ENCODE measurements around the gene RPUSD1.

Gene RPUSD1

DNA sequence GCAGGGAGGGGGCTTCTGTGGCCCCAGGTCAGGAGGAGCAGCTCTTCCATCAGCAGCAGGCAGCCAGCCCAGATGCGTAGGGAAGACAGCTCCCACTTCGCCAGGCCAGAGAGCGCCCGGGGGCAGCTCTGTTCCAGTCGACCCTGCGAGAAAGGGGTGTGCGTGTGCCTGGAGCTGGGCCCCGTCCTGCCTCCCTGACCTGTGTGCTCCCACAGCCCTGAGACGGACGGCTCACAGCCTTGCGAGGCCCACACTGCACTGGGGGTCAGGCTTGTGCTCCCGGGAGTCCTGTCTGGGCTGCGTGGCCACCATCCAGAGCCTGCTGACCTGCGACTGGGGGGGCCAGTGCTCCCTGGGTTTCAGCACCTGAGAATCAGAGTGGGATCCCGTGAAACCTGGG is 28.1 kb downstream of the RPUSD1 start:
- TF ChIP-seq, protein P1, sequence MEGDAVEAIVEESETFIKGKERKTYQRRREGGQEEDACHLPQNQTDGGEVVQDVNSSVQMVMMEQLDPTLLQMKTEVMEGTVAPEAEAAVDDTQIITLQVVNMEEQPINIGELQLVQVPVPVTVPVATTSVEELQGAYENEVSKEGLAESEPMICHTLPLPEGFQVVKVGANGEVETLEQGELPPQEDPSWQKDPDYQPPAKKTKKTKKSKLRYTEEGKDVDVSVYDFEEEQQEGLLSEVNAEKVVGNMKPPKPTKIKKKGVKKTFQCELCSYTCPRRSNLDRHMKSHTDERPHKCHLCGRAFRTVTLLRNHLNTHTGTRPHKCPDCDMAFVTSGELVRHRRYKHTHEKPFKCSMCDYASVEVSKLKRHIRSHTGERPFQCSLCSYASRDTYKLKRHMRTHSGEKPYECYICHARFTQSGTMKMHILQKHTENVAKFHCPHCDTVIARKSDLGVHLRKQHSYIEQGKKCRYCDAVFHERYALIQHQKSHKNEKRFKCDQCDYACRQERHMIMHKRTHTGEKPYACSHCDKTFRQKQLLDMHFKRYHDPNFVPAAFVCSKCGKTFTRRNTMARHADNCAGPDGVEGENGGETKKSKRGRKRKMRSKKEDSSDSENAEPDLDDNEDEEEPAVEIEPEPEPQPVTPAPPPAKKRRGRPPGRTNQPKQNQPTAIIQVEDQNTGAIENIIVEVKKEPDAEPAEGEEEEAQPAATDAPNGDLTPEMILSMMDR (IDR thresholded peaks at IDR 0.05; ENCODE audit: insufficient read depth, low read length, poor library complexity, severe bottlenecking), result no peak
- no peak for TF ChIP-seq EZH2phosphoT487 (conservative IDR thresholded peaks at IDR 0.05; ENCODE audit: low read length)
- H3K79me2 ChIP-seq (ENCODE audit: insufficient read depth, low read length), result no peaks in the 10 kb centered on the region
- H4K20me1 ChIP-seq (ENCODE audit: low read depth, low read length), result no peaks in the 10 kb centered on the region
- no peak overlapping the region for H3K9ac ChIP-seq (ENCODE audit: low read length)
- H3K9me3 ChIP-seq (ENCODE audit: insufficient read depth, low read length), result no peaks in the 10 kb centered on the region
- H3K9me2 ChIP-seq (replicated peaks; ENCODE audit: insufficient read depth, low read length), result no peaks in the 10 kb centered on the region
- H3K4me2 ChIP-seq (ENCODE audit: low read depth, low read length, poor library complexity, severe bottlenecking), result no peak overlapping the region
- H3K27me3 ChIP-seq (ENCODE audit: low read length), result no peaks in the 10 kb centered on the region
- H3K27ac ChIP-seq (ENCODE audit: low read depth, low read length), result no peak overlapping the region
- H3F3A ChIP-seq (ENCODE audit: insufficient read depth), result no peaks in the 10 kb centered on the region
- H3K4me3 ChIP-seq (ENCODE audit: insufficient read depth, low read length, poor library complexity, severe bottlenecking), result no peak overlapping the region
- no peaks in the 10 kb centered on the region for H3K36me3 ChIP-seq (ENCODE audit: low read length)
- no peak overlapping the region for H2AFZ ChIP-seq (ENCODE audit: low read depth, low read length, severe bottlenecking)

DNA sequence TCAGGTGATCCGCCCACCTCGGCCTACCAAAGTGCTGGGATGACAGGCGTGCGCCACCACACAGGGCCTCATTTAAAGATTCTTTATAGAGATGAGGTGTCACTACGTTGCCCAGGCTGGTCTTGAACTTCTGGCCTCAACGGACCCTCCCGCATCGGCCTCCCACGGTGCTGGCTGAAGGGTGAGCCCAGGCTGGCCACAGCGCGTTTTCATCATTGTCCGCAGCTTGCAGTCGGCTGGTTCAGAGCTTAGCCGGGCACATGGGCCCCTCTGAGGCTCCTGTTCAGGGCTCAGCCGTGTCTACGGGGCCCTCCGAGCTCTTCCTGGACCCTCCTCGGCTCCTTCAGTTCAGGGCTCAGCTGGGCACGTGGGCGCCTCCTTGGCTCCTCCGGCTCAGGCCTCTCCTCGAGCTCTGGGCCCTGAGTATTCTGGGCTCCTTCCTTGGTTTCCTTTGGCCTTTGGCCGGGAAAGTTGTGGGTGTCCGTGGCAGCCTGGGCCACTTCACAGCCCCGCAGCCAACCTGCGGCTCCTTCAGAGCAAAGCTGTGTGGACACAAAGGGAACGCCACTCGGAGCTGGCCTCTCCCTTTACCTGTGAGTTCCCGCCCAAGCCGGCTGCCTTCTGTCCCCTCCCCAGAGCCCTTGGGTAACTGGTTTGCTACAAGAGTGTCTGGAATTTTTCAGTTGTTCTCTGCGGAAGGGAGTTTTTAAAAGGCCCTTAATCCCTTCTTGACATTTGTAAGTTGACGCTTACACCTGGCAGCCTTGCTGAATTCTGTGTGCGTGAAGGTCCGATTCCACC is 28.9 kb downstream of the RPUSD1 start:
- no peak overlapping the region for H3K4me3 ChIP-seq (ENCODE audit: insufficient read depth, low read length, poor library complexity, severe bottlenecking)
- no peak overlapping the region for H2AFZ ChIP-seq (ENCODE audit: low read depth, low read length, severe bottlenecking)
- TF ChIP-seq EZH2phosphoT487 (conservative IDR thresholded peaks at IDR 0.05; ENCODE audit: low read length), result no peak
- TF ChIP-seq, protein P1 (IDR thresholded peaks at IDR 0.05; ENCODE audit: insufficient read depth, low read length, poor library complexity, severe bottlenecking), result no peak
- H3K79me2 ChIP-seq (ENCODE audit: insufficient read depth, low read length), result no peaks in the 10 kb centered on the region
- H3K9ac ChIP-seq (ENCODE audit: low read length), result no peak overlapping the region
- H3K9me3 ChIP-seq (ENCODE audit: insufficient read depth, low read length), result no peaks in the 10 kb centered on the region
- no peaks in the 10 kb centered on the region for H3K9me2 ChIP-seq (replicated peaks; ENCODE audit: insufficient read depth, low read length)
- no peaks in the 10 kb centered on the region for H3K27me3 ChIP-seq (ENCODE audit: low read length)
- H3F3A ChIP-seq (ENCODE audit: insufficient read depth), result no peaks in the 10 kb centered on the region
- H3K27ac ChIP-seq (ENCODE audit: low read depth, low read length), result no peak overlapping the region
- no peak overlapping the region for H3K4me2 ChIP-seq (ENCODE audit: low read depth, low read length, poor library complexity, severe bottlenecking)
- no peaks in the 10 kb centered on the region for H3K36me3 ChIP-seq (ENCODE audit: low read length)
- no peaks in the 10 kb centered on the region for H4K20me1 ChIP-seq (ENCODE audit: low read depth, low read length)

DNA sequence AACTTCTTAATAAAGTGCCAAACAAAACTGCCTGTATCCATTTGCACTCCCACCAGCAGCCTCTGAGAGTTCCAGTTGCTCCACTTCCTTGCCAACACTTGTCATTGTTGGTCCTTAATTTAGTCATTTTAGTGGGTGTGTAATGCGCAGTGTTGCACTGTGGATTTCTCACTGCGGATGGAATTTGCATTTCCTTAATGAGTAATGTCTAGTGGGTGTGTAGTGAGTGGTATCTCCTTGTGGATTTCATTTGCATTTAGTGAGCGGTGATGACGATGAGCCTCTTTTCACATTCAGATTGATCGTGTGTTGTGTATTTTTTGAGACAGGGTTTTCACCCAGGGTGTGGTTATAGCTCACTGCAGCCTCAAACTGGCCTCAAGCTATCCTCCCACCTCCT is 31.8 kb downstream of the RPUSD1 start:
- H3K36me3 ChIP-seq (ENCODE audit: low read length), result no peaks in the 10 kb centered on the region
- H3F3A ChIP-seq (ENCODE audit: insufficient read depth), result no peaks in the 10 kb centered on the region
- H3K9me3 ChIP-seq (ENCODE audit: insufficient read depth, low read length), result no peaks in the 10 kb centered on the region
- no peak overlapping the region for H2AFZ ChIP-seq (ENCODE audit: low read depth, low read length, severe bottlenecking)
- H3K9ac ChIP-seq (ENCODE audit: low read length), result no peak overlapping the region
- no peaks in the 10 kb centered on the region for H3K79me2 ChIP-seq (ENCODE audit: insufficient read depth, low read length)
- H3K9me2 ChIP-seq (replicated peaks; ENCODE audit: insufficient read depth, low read length), result no peaks in the 10 kb centered on the region
- H3K4me3 ChIP-seq (ENCODE audit: insufficient read depth, low read length, poor library complexity, severe bottlenecking), result no peak overlapping the region
- H4K20me1 ChIP-seq (ENCODE audit: low read depth, low read length), result no peaks in the 10 kb centered on the region
- no peaks in the 10 kb centered on the region for H3K27me3 ChIP-seq (ENCODE audit: low read length)
- no peak overlapping the region for H3K27ac ChIP-seq (ENCODE audit: low read depth, low read length)
- TF ChIP-seq EZH2phosphoT487 (conservative IDR thresholded peaks at IDR 0.05; ENCODE audit: low read length), result no peak
- TF ChIP-seq, protein P1 (IDR thresholded peaks at IDR 0.05; ENCODE audit: insufficient read depth, low read length, poor library complexity, severe bottlenecking), result no peak
- H3K4me2 ChIP-seq (ENCODE audit: low read depth, low read length, poor library complexity, severe bottlenecking), result no peak overlapping the region
